IMR-90 (cell line): ENCODE measurements around the gene PCNX4. TPM values are rescaled to one million over a fixed set of nuclear protein-coding genes. Genes with fewer than 3 reads are reported as not detected.

Experiments used
- ATAC-seq: fragments of 200-7000 bp; cut with Tn5 transposase; 2 replicates; pipeline ENCODE4 v1.9.1; 2020; ENCODE audit warnings: low read depth, mild to moderate bottlenecking, moderate library complexity
- BruUV-seq: library from RNA; stranded (reverse); fragments of 400-500 nt; replicated peaks from 2 replicates; lab custom pipeline; 2021; lab: Mats Ljungman, UMichigan
- CTCF ChIA-PET: fragments of 300-600 bp; formaldehyde crosslinking; extraction: SDS; loops from one replicate; lab custom pipeline; 2021; ENCODE audit warnings: antibody characterized with exemption; lab: Yijun Ruan, JAX
- POLR2A ChIA-PET: fragments of 300-600 bp; sonication (Branson Sonifier 250); formaldehyde crosslinking; loops from one replicate; lab custom pipeline; 2022; ENCODE audit warnings: antibody characterized with exemption; ENCODE audit not compliant: unreplicated experiment; lab: Charles Lee
- DNase-seq: peaks from one replicate; pipeline ENCODE4 v3.0.0; 2013
- H2AFZ ChIP-seq: replicated peaks from 2 replicates; pipeline ENCODE3; 2013; ENCODE audit warnings: low read length, mild to moderate bottlenecking; ENCODE audit not compliant: poor library complexity
- H2AK5ac ChIP-seq: 2 replicates; pipeline ENCODE4 v1.6.1; 2013; ENCODE audit warnings: low read depth, low read length, inconsistent platforms
- H2AK9ac ChIP-seq: replicated peaks from 2 replicates; pipeline ENCODE3; 2013; ENCODE audit warnings: mild to moderate bottlenecking, low read depth, low read length, moderate library complexity; ENCODE audit not compliant: poor library complexity
- H2BK120ac ChIP-seq: 2 replicates; pipeline ENCODE4 v1.6.1; 2013; ENCODE audit warnings: low read depth, low read length, inconsistent platforms
- H2BK15ac ChIP-seq: 3 replicates; pipeline ENCODE4 v1.6.1; 2013; ENCODE audit warnings: low read depth, low read length, inconsistent platforms
- H2BK20ac ChIP-seq: 2 replicates; pipeline ENCODE4 v1.6.1; 2013; ENCODE audit warnings: low read depth, mild to moderate bottlenecking, inconsistent platforms, low read length, moderate library complexity
- H2BK5ac ChIP-seq: 2 replicates; pipeline ENCODE4 v1.6.1; 2013; ENCODE audit warnings: mild to moderate bottlenecking, low read depth, low read length, inconsistent platforms; ENCODE audit not compliant: poor library complexity, severe bottlenecking
- H3K14ac ChIP-seq: replicated peaks from 2 replicates; pipeline ENCODE4 v1.6.1; 2013; ENCODE audit warnings: low read depth, low read length, inconsistent platforms
- H3K18ac ChIP-seq: 2 replicates; pipeline ENCODE4 v1.6.1; 2013; ENCODE audit warnings: low read depth, low read length, control low read depth
- H3K23ac ChIP-seq: 2 replicates; pipeline ENCODE4 v1.6.1; 2013; ENCODE audit warnings: low read depth, low read length, inconsistent platforms
- H3K27ac ChIP-seq: 2 replicates; pipeline ENCODE4 v1.5.1; 2013; ENCODE audit warnings: mild to moderate bottlenecking, control low read depth, low read length; ENCODE audit not compliant: insufficient read depth
- H3K27me3 ChIP-seq: 2 replicates; pipeline ENCODE4 v1.6.1; 2013; ENCODE audit warnings: low read length; ENCODE audit not compliant: control insufficient read depth, insufficient read depth
- H3K36me3 ChIP-seq: 2 replicates; pipeline ENCODE4 v1.6.1; 2013; ENCODE audit warnings: low read length, mixed read lengths; ENCODE audit not compliant: control insufficient read depth, insufficient read depth
- H3K4ac ChIP-seq: 2 replicates; pipeline ENCODE4 v1.6.1; 2013; ENCODE audit warnings: low read depth, low read length, inconsistent platforms
- H3K4me1 ChIP-seq: 2 replicates; pipeline ENCODE4 v1.6.1; 2013; ENCODE audit warnings: low read length, mixed read lengths; ENCODE audit not compliant: control insufficient read depth, insufficient read depth
- H3K4me2 ChIP-seq: 2 replicates; pipeline ENCODE4 v1.6.1; 2013; ENCODE audit warnings: low read depth, mild to moderate bottlenecking, control low read depth, low read length, moderate library complexity
- H3K4me3 ChIP-seq: 2 replicates; pipeline ENCODE4 v1.5.1; 2013; ENCODE audit warnings: low read depth, mild to moderate bottlenecking, control low read depth, low read length, moderate library complexity; ENCODE audit not compliant: insufficient read depth
- H3K56ac ChIP-seq: 2 replicates; pipeline ENCODE4 v1.6.1; 2013; ENCODE audit warnings: low read length, inconsistent platforms; ENCODE audit not compliant: insufficient read depth; ENCODE audit errors: extremely low read depth
- H3K79me1 ChIP-seq, 2 experiments: 2 replicates each; pipeline ENCODE4 v1.6.1; 2013; ENCODE audit warnings: low read length in 2 of 2, inconsistent platforms in 1 of 2, low read depth in 1 of 2
- H3K9ac ChIP-seq: 2 replicates; pipeline ENCODE4 v1.6.1; 2013; ENCODE audit warnings: low read depth, low read length, control low read depth
- H3K9me1 ChIP-seq: 2 replicates; pipeline ENCODE4 v1.6.1; 2013; ENCODE audit warnings: low read length, inconsistent platforms; ENCODE audit not compliant: insufficient read depth
- H3K9me3 ChIP-seq: 2 replicates; pipeline ENCODE4 v1.6.1; 2013; ENCODE audit warnings: low read length; ENCODE audit not compliant: control insufficient read depth, insufficient read depth
- H4K20me1 ChIP-seq: 2 replicates; pipeline ENCODE4 v1.6.1; 2013; ENCODE audit warnings: low read length, inconsistent platforms; ENCODE audit not compliant: insufficient read depth
- H4K5ac ChIP-seq: 2 replicates; pipeline ENCODE4 v1.6.1; 2013; ENCODE audit warnings: mild to moderate bottlenecking, low read depth, low read length, control low read depth
- H4K8ac ChIP-seq, 2 experiments: 2 replicates each; pipeline ENCODE4 v1.6.1; 2013; ENCODE audit warnings: low read depth in 2 of 2, low read length in 2 of 2, control low read depth in 1 of 2, inconsistent platforms in 1 of 2
- H4K91ac ChIP-seq: 2 replicates; pipeline ENCODE4 v1.6.1; 2013; ENCODE audit warnings: low read depth, low read length, inconsistent platforms; ENCODE audit not compliant: insufficient read depth
- MXI1 ChIP-seq: IDR thresholded peaks from 2 replicates; pipeline ENCODE4 v1.6.1; 2012; ENCODE audit warnings: low read depth, mild to moderate bottlenecking, low read length, moderate library complexity, borderline replicate concordance
- POLR2A ChIP-seq: IDR thresholded peaks from 2 replicates; pipeline ENCODE4 v1.6.1; 2012; ENCODE audit warnings: mild to moderate bottlenecking, low read depth, low read length
- WGBS, 2 experiments: methylation state at CpG; one replicate each; pipeline versions ENCODE4 v1.1.5 to v1.1.7; 2013; ENCODE audit warnings: missing lambda C conversion rate in 2 of 2; ENCODE audit not compliant: insufficient read length in 1 of 2; ENCODE audit errors: extremely low coverage in 2 of 2; 5-methylcytosine and 5-hydroxymethylcytosine counted together
- dilution Hi-C: fragments of 300-500 bp; cut with HindIII; formaldehyde crosslinking; loops from one replicate; pipeline ENCODE4 v1.14.3; 2018; ENCODE audit warnings: low sequenced_read_pairs; ENCODE audit not compliant: unreplicated experiment
- in situ Hi-C: fragments of 300-500 bp; cut with MboI; formaldehyde crosslinking; loops from 3 replicates; pipeline ENCODE4 v1.14.3; 2019; ENCODE audit warnings: low sequenced_read_pairs, inconsistent platforms, mixed read lengths
- intact Hi-C: fragments of 100-400 bp; cut with micrococcal nuclease; formaldehyde crosslinking; loops from 2 replicates; pipeline ENCODE4 v1.10.0; 2022
- polyA plus RNA-seq, 3 experiments: library from polyadenylated mRNA; depleted of rRNA; stranded (reverse); fragments of >200 nt; gene quantifications; 2 replicates each; pipeline ENCODE4 v1.2.3, GENCODE V29; 2012; ENCODE audit warnings: low replicate concordance in 1 of 3
- total RNA-seq: library from RNA; depleted of rRNA; stranded (reverse); fragments of >200 nt; gene quantifications from 2 replicates; pipeline ENCODE4 v1.2.3, GENCODE V29; 2012
- TF ChIP-seq, protein P1 (sequence below): fragments of 150-350 bp; IDR thresholded peaks from 2 replicates; pipeline ENCODE4 v1.6.1; 2016; ENCODE audit warnings: low read depth, mild to moderate bottlenecking, low read length, moderate library complexity, borderline replicate concordance

Gene PCNX4
- total and polyA plus RNA-seq, 2 of the 4 experiments (the other 2 are of a cell fraction): 55.4 to 128 TPM

DNA sequence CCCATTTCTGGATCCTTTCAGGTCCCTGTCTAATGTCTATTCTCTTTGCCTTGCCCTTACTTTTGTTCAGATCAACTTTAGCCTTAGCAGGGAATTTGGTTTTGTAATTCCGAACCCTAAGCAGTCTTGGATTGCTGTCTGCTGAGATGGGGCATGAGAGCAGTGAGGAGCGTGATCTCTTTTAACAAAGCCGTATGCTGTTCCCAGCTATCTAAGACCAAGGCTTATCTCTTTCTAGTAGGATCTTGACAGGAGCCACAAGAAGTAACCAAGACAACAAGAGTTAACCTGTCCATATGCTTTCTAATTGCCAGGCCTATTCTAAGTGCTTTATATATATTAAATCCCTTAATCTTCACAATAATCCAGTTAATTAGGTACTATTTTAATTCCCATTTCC lies 78.0 kb downstream of the PCNX4 start:
- ATAC-seq: no peak
- Histone ChIP-seq H3K18ac (no peak overlapping the region), H3K79me1 (peaks cover 0 to 4% of the 10 kb centered on the region in 2 experiments; a peak in 2 of 4 replicates), H2AK5ac (no peak overlapping the region), H4K20me1 (no peaks in the 10 kb centered on the region), H3K9me1 (no peaks in the 10 kb centered on the region), H4K8ac (no peak overlapping the region), H2BK120ac (no peak overlapping the region), H4K5ac (no peak overlapping the region), H2BK15ac (no peak overlapping the region), H2AFZ (no peak overlapping the region), H3K27me3 (0 out of 2 replicates have a peak, but pooled peaks cover 2% of the 10 kb centered on the region), H3K23ac (no peak overlapping the region), H2BK5ac (no peak overlapping the region), H2AK9ac (no peak overlapping the region), H4K91ac (no peak overlapping the region), H3K4me3 (no peak overlapping the region), H3K9ac (no peak overlapping the region), H3K14ac (no peak overlapping the region), H3K4me2 (no peak overlapping the region), H3K9me3 (no peaks in the 10 kb centered on the region), H3K4me1 (peaks cover 2% of the 10 kb centered on the region; the same call in 1 of the 2 replicates), H3K4ac (no peak overlapping the region), H3K27ac (no peak overlapping the region), H3K56ac (no peak overlapping the region), H2BK20ac (no peak overlapping the region), H3K36me3 (no peaks in the 10 kb centered on the region)
- ChIA-PET CTCF (no interaction called here), POLR2A (no interaction called here)
- whole genome bisulfite sequencing, 2 experiments: no CpG with 5 or more reads among the region's 3 CpGs
- DNase-seq: no peak
- in situ Hi-C loops (no loop called here), dilution Hi-C loops (no loop called here), intact Hi-C loops (no loop called here)
- no peak for TF ChIP-seq POLR2A
- TF ChIP-seq MXI1: no peak
- TF ChIP-seq, protein P1, sequence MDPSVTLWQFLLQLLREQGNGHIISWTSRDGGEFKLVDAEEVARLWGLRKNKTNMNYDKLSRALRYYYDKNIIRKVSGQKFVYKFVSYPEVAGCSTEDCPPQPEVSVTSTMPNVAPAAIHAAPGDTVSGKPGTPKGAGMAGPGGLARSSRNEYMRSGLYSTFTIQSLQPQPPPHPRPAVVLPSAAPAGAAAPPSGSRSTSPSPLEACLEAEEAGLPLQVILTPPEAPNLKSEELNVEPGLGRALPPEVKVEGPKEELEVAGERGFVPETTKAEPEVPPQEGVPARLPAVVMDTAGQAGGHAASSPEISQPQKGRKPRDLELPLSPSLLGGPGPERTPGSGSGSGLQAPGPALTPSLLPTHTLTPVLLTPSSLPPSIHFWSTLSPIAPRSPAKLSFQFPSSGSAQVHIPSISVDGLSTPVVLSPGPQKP: no peak
- no TSS peak for BruUV-seq
